ENCODE measurements around the gene VTCN1.

Gene VTCN1

DNA sequence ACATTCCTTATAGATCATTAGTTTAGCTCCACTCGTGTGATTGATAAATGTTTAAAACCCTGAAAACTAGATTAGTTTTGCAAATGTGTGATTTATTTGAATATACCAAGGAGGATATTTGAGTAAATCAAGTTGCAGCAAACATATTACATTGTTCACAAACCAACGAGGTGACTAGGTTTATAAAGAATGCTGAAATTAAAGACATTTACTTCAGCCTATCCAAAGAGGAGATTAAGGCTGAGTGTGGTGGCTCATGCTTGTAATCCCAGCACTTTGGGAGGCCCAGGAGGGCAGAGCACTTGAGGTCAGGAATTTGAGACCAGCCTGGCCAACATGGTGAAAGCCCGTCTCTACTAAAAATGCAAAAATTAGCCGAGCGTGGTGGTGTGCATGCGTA, 34.1 kb downstream of the VTCN1 start:
- no peak for ATAC-seq

DNA sequence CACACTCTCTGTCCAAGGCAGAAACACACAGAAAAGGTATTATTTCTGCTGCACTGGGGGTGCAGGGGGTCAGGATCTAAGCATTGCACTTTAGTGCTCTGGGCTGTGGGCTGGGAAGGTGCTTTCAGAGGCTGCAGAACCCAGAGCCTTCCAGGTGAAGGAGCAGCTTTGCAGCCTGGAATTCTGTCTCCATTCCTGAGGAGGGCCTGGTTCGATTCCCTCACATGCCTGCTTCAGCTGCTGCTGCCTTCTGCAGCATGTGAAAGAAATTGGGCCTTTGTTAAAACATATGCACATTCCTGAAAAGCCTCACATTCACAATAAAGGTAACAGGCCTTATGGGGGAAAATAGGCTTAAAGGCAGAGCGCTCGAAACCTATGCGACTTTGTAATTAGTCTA, 35.9 kb downstream of the VTCN1 start:
- TF ChIP-seq CSDC2 (CRISPR knock-in tag; IDR thresholded peaks at IDR 0.05) = no peak
- TF ChIP-seq, protein P1, sequence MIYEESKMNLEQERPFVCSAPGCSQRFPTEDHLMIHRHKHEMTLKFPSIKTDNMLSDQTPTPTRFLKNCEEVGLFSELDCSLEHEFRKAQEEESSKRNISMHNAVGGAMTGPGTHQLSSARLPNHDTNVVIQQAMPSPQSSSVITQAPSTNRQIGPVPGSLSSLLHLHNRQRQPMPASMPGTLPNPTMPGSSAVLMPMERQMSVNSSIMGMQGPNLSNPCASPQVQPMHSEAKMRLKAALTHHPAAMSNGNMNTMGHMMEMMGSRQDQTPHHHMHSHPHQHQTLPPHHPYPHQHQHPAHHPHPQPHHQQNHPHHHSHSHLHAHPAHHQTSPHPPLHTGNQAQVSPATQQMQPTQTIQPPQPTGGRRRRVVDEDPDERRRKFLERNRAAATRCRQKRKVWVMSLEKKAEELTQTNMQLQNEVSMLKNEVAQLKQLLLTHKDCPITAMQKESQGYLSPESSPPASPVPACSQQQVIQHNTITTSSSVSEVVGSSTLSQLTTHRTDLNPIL (CRISPR knock-in tag; IDR thresholded peaks at IDR 0.05; ENCODE audit: low read depth) = no peak
- TF ChIP-seq, protein P2, sequence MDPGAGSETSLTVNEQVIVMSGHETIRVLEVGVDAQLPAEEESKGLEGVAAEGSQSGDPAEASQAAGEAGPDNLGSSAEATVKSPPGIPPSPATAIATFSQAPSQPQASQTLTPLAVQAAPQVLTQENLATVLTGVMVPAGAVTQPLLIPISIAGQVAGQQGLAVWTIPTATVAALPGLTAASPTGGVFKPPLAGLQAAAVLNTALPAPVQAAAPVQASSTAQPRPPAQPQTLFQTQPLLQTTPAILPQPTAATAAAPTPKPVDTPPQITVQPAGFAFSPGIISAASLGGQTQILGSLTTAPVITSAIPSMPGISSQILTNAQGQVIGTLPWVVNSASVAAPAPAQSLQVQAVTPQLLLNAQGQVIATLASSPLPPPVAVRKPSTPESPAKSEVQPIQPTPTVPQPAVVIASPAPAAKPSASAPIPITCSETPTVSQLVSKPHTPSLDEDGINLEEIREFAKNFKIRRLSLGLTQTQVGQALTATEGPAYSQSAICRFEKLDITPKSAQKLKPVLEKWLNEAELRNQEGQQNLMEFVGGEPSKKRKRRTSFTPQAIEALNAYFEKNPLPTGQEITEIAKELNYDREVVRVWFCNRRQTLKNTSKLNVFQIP (CRISPR knock-in tag; IDR thresholded peaks at IDR 0.05; ENCODE audit: borderline replicate concordance, low read depth) = no peak
- TF ChIP-seq TOX (CRISPR knock-in tag; IDR thresholded peaks at IDR 0.05; ENCODE audit: borderline replicate concordance) = no peak
- no peak for TF ChIP-seq TCF4 (CRISPR knock-in tag; IDR thresholded peaks at IDR 0.05; ENCODE audit: borderline replicate concordance)
- no peak for TF ChIP-seq ZNF70 (CRISPR knock-in tag; IDR thresholded peaks at IDR 0.05)
- no peak for TF ChIP-seq ZNF8 (CRISPR knock-in tag; IDR thresholded peaks at IDR 0.05)
- TF ChIP-seq RARB (CRISPR knock-in tag; IDR thresholded peaks at IDR 0.05) = no peak
- TF ChIP-seq, protein P3, sequence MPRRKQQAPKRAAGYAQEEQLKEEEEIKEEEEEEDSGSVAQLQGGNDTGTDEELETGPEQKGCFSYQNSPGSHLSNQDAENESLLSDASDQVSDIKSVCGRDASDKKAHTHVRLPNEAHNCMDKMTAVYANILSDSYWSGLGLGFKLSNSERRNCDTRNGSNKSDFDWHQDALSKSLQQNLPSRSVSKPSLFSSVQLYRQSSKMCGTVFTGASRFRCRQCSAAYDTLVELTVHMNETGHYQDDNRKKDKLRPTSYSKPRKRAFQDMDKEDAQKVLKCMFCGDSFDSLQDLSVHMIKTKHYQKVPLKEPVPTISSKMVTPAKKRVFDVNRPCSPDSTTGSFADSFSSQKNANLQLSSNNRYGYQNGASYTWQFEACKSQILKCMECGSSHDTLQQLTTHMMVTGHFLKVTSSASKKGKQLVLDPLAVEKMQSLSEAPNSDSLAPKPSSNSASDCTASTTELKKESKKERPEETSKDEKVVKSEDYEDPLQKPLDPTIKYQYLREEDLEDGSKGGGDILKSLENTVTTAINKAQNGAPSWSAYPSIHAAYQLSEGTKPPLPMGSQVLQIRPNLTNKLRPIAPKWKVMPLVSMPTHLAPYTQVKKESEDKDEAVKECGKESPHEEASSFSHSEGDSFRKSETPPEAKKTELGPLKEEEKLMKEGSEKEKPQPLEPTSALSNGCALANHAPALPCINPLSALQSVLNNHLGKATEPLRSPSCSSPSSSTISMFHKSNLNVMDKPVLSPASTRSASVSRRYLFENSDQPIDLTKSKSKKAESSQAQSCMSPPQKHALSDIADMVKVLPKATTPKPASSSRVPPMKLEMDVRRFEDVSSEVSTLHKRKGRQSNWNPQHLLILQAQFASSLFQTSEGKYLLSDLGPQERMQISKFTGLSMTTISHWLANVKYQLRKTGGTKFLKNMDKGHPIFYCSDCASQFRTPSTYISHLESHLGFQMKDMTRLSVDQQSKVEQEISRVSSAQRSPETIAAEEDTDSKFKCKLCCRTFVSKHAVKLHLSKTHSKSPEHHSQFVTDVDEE (CRISPR knock-in tag; IDR thresholded peaks at IDR 0.05) = no peak
- TF ChIP-seq BACH2 (CRISPR knock-in tag; IDR thresholded peaks at IDR 0.05; ENCODE audit: borderline replicate concordance) = no peak
- no peak for TF ChIP-seq ARNTL (CRISPR knock-in tag; IDR thresholded peaks at IDR 0.05; ENCODE audit: borderline replicate concordance, low read depth)
- no peak for ATAC-seq

More for the DNA sequence above, 34.1 kb downstream of the VTCN1 start:
- no peak for TF ChIP-seq ISL1 (CRISPR knock-in tag; IDR thresholded peaks at IDR 0.05)
- TF ChIP-seq TOX (CRISPR knock-in tag; IDR thresholded peaks at IDR 0.05; ENCODE audit: borderline replicate concordance) = no peak
- TF ChIP-seq SNAI2 (CRISPR knock-in tag; IDR thresholded peaks at IDR 0.05) = no peak
- TF ChIP-seq, protein P1 (CRISPR knock-in tag; IDR thresholded peaks at IDR 0.05; ENCODE audit: low read depth) = no peak
- no peak for TF ChIP-seq ZNF565 (CRISPR knock-in tag; conservative IDR thresholded peaks at IDR 0.05; ENCODE audit: low read depth)
- TF ChIP-seq ESRRG (CRISPR knock-in tag; IDR thresholded peaks at IDR 0.05) = no peak
- TF ChIP-seq BACH2 (CRISPR knock-in tag; IDR thresholded peaks at IDR 0.05; ENCODE audit: borderline replicate concordance) = no peak
- TF ChIP-seq, protein P3 (CRISPR knock-in tag; IDR thresholded peaks at IDR 0.05) = no peak
- TF ChIP-seq, protein P2 (CRISPR knock-in tag; IDR thresholded peaks at IDR 0.05; ENCODE audit: borderline replicate concordance, low read depth) = no peak
- TF ChIP-seq, protein P4, sequence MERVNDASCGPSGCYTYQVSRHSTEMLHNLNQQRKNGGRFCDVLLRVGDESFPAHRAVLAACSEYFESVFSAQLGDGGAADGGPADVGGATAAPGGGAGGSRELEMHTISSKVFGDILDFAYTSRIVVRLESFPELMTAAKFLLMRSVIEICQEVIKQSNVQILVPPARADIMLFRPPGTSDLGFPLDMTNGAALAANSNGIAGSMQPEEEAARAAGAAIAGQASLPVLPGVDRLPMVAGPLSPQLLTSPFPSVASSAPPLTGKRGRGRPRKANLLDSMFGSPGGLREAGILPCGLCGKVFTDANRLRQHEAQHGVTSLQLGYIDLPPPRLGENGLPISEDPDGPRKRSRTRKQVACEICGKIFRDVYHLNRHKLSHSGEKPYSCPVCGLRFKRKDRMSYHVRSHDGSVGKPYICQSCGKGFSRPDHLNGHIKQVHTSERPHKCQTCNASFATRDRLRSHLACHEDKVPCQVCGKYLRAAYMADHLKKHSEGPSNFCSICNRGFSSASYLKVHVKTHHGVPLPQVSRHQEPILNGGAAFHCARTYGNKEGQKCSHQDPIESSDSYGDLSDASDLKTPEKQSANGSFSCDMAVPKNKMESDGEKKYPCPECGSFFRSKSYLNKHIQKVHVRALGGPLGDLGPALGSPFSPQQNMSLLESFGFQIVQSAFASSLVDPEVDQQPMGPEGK (CRISPR knock-in tag; IDR thresholded peaks at IDR 0.05; ENCODE audit: borderline replicate concordance) = no peak
- TF ChIP-seq ZFP30 (CRISPR knock-in tag; IDR thresholded peaks at IDR 0.05) = no peak
- TF ChIP-seq, protein P5, sequence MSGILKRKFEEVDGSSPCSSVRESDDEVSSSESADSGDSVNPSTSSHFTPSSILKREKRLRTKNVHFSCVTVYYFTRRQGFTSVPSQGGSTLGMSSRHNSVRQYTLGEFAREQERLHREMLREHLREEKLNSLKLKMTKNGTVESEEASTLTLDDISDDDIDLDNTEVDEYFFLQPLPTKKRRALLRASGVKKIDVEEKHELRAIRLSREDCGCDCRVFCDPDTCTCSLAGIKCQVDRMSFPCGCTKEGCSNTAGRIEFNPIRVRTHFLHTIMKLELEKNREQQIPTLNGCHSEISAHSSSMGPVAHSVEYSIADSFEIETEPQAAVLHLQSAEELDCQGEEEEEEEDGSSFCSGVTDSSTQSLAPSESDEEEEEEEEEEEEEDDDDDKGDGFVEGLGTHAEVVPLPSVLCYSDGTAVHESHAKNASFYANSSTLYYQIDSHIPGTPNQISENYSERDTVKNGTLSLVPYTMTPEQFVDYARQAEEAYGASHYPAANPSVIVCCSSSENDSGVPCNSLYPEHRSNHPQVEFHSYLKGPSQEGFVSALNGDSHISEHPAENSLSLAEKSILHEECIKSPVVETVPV (CRISPR knock-in tag; IDR thresholded peaks at IDR 0.05) = no peak
- no peak for TF ChIP-seq ZFP3 (CRISPR knock-in tag; IDR thresholded peaks at IDR 0.05)
